CD14-positive monocyte (primary cell): ENCODE measurements around the gene ARHGEF1. TPM values are rescaled to one million over a fixed set of nuclear protein-coding genes. Genes with fewer than 3 reads are reported as not detected.

ENCODE experiments used
- DNase-seq, 3 donors: peaks; one replicate each; pipeline ENCODE4 v3.0.0-alpha.2; 2011 to 2022
- H2AFZ ChIP-seq: 2 replicates; pipeline ENCODE4 v1.6.0; 2012; ENCODE audit warnings: mild to moderate bottlenecking, low read depth, low read length, inconsistent platforms; ENCODE audit not compliant: insufficient read depth, poor library complexity, severe bottlenecking
- H3K27ac ChIP-seq, 2 donors: 1 replicate in 1 of 2; 2 replicates in 1 of 2; pipeline ENCODE4 v1.5.1; 2012 to 2013; ENCODE audit warnings: low read length in 2 of 2, control low read depth in 1 of 2, inconsistent platforms in 1 of 2, low read depth in 1 of 2, mild to moderate bottlenecking in 1 of 2
- H3K27me3 ChIP-seq, 2 donors: one replicate each; pipeline versions ENCODE4 v1.6.0 to v1.6.1; 2011 to 2013; ENCODE audit warnings: low read length in 2 of 2; ENCODE audit not compliant: control insufficient read depth in 2 of 2, insufficient read depth in 2 of 2
- H3K36me3 ChIP-seq, 2 donors: replicated peaks in 1 of 2; 1 replicate in 1 of 2; 2 replicates in 1 of 2; pipeline versions ENCODE4 v1.5.1 to v1.6.1; 2012 to 2013; ENCODE audit warnings: low read length in 2 of 2, control low read depth in 1 of 2, inconsistent platforms in 1 of 2, mild to moderate bottlenecking in 1 of 2; ENCODE audit not compliant: insufficient read depth in 2 of 2, control insufficient read depth in 1 of 2
- H3K4me1 ChIP-seq, 2 donors: 1 replicate in 1 of 2; 2 replicates in 1 of 2; pipeline versions ENCODE4 v1.5.1 to v1.6.1; 2012 to 2013; ENCODE audit warnings: low read length in 2 of 2, control low read depth in 1 of 2, inconsistent platforms in 1 of 2, mild to moderate bottlenecking in 1 of 2, moderate library complexity in 1 of 2; ENCODE audit not compliant: insufficient read depth in 2 of 2, control insufficient read depth in 1 of 2
- H3K4me2 ChIP-seq: replicated peaks from 2 replicates; pipeline ENCODE3; 2012; ENCODE audit warnings: low read length, moderate library complexity, mild to moderate bottlenecking; ENCODE audit not compliant: poor library complexity, severe bottlenecking; ENCODE audit errors: extremely low read depth
- H3K4me3 ChIP-seq, 3 experiments: fragments of 200-600 bp in 1 of 3; sonication (generic) in 1 of 3; replicated peaks in 1 of 3; 1 replicate in 2 of 3; 2 replicates in 1 of 3; pipeline ENCODE4 v1.5.1; 2011 to 2013; ENCODE audit warnings: low read length in 3 of 3, mild to moderate bottlenecking in 3 of 3, control low read depth in 2 of 3, low read depth in 2 of 3, inconsistent platforms in 1 of 3, moderate library complexity in 1 of 3
- H3K79me2 ChIP-seq: 2 replicates; pipeline ENCODE4 v1.6.0; 2012; ENCODE audit warnings: mild to moderate bottlenecking, control low read depth, inconsistent platforms, low read length, moderate library complexity; ENCODE audit not compliant: insufficient read depth
- H3K9ac ChIP-seq: 2 replicates; pipeline ENCODE4 v1.6.0; 2017; ENCODE audit warnings: low read length, mild to moderate bottlenecking; ENCODE audit not compliant: insufficient read depth, poor library complexity, severe bottlenecking
- H3K9me3 ChIP-seq, 2 donors: replicated peaks in 1 of 2; 1 replicate in 1 of 2; 2 replicates in 1 of 2; pipeline versions ENCODE4 v1.5.1 to v1.6.1; 2012 to 2013; ENCODE audit warnings: low read length in 2 of 2, control low read depth in 1 of 2; ENCODE audit not compliant: control insufficient read depth in 1 of 2, insufficient read depth in 1 of 2
- H4K20me1 ChIP-seq: 2 replicates; pipeline ENCODE4 v1.6.0; 2012; ENCODE audit warnings: mild to moderate bottlenecking, low read length, control low read depth, moderate library complexity; ENCODE audit not compliant: insufficient read depth
- H3K27ac Mint-ChIP-seq, 7 donors: one replicate each; pipeline ENCODE4 v1.8.0; 2020; ENCODE audit warnings: mild to moderate bottlenecking in 7 of 7, mixed read lengths in 7 of 7, moderate library complexity in 6 of 7, inconsistent platforms in 2 of 7
- H3K27me3 Mint-ChIP-seq, 3 donors: one replicate each; pipeline ENCODE4 v1.8.0; 2021 to 2022; ENCODE audit warnings: low read depth in 3 of 3, mild to moderate bottlenecking in 3 of 3, mixed read lengths in 3 of 3, moderate library complexity in 3 of 3, inconsistent platforms in 1 of 3
- H3K36me3 Mint-ChIP-seq, 2 donors: one replicate each; pipeline ENCODE4 v1.8.0; 2020; ENCODE audit warnings: mixed read lengths in 2 of 2, inconsistent platforms in 1 of 2, mild to moderate bottlenecking in 1 of 2
- H3K4me1 Mint-ChIP-seq: one replicate; pipeline ENCODE4 v1.8.0; 2020; ENCODE audit warnings: mild to moderate bottlenecking, mixed read lengths
- H3K4me3 Mint-ChIP-seq, 2 donors: one replicate each; pipeline ENCODE4 v1.8.0; 2020; ENCODE audit warnings: mild to moderate bottlenecking in 2 of 2, mixed read lengths in 2 of 2, moderate library complexity in 1 of 2
- H3K9me3 Mint-ChIP-seq, 7 donors: one replicate each; pipeline ENCODE4 v1.8.0; 2020 to 2022; ENCODE audit warnings: mixed read lengths in 7 of 7, mild to moderate bottlenecking in 6 of 7, moderate library complexity in 6 of 7, inconsistent platforms in 2 of 7
- WGBS: methylation state at CpG from one replicate; pipeline ENCODE4 v1.1.5; 2013; ENCODE audit warnings: missing lambda C conversion rate; ENCODE audit not compliant: insufficient coverage; 5-methylcytosine and 5-hydroxymethylcytosine counted together
- intact Hi-C, 2 donors: fragments of 100-400 bp; cut with micrococcal nuclease; formaldehyde crosslinking; loops; one replicate each; pipeline versions ENCODE4 v1.15.0 to v1.15.1; 2023
- polyA plus RNA-seq, 3 donors: library from polyadenylated mRNA; depleted of rRNA in 1 of 3; unstranded in 2 of 3; stranded (reverse) in 1 of 3; fragments of 300-500 nt in 2 of 3; fragments of >200 nt in 1 of 3; fragmentation: Illumina TruSeq in 2 of 3; gene quantifications; 1 replicate in 2 of 3; 2 replicates in 1 of 3; pipeline ENCODE4 v1.2.3, GENCODE V29; 2012 to 2021
- TF ChIP-seq, protein P1 (sequence below): fragments of 200-600 bp; IDR thresholded peaks from one replicate; pipeline ENCODE4 v1.8.0; 2022; ENCODE audit warnings: antibody characterized with exemption, mild to moderate bottlenecking

Gene ARHGEF1
- polyA plus RNA-seq, 3 donors = 82.8 to 622 (median 95.5) TPM

DNA sequence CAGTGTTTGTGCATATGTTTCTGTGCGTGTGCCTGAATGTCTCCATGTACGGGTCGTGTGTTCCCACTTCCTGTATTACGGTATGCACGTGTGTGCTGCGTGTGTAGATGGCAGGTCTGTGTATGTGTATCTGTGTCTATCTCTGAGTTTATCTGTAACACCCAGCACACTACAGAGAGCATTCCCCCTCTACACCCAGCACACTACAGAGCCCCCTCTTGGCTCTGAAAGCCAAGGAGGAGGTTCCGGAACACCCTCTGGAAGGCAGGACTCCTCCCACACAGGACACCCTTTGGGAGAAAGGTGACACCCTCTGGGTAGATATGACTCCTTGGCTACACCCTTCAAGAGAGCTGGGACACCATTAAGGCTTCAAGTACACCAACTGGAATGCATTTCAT, 47.3 kb downstream of the ARHGEF1 start:
- Mint-ChIP-seq H3K27me3 (peaks cover 0 to 57% (median 49%) of the 10 kb centered on the region in 3 donors), H3K36me3 (peaks cover 0 to 8% of the 10 kb centered on the region in 2 donors), H3K4me1 (peaks cover 22% of the 10 kb centered on the region), H3K27ac (no peak overlapping the region), H3K9me3 (peaks cover 0 to 16% (median 2%) of the 10 kb centered on the region in 7 donors), H3K4me3 (peak overlapping the region in 1 of 2 donors; percentile 94)
- Histone ChIP-seq H3K9ac (no peak overlapping the region), H3K4me1 (peaks cover 4 to 15% of the 10 kb centered on the region in 2 donors), H3K79me2 (no peaks in the 10 kb centered on the region), H3K4me2 (no peak overlapping the region), H2AFZ (no peak overlapping the region), H4K20me1 (no peaks in the 10 kb centered on the region), H3K36me3 (no peaks in the 10 kb centered on the region), H3K4me3 (no peak overlapping the region), H3K27me3 (peaks cover 39 to 70% of the 10 kb centered on the region in 2 donors), H3K9me3 (peaks cover 0 to 24% of the 10 kb centered on the region in 2 donors), H3K27ac (no peak overlapping the region)
- intact Hi-C loops = loop anchor here in 1 of 2 donors (5.0 kb wide), 1 partner anchor 48 kb away; the partner anchor contains the start of gene ARHGEF1
- TF ChIP-seq, protein P1, sequence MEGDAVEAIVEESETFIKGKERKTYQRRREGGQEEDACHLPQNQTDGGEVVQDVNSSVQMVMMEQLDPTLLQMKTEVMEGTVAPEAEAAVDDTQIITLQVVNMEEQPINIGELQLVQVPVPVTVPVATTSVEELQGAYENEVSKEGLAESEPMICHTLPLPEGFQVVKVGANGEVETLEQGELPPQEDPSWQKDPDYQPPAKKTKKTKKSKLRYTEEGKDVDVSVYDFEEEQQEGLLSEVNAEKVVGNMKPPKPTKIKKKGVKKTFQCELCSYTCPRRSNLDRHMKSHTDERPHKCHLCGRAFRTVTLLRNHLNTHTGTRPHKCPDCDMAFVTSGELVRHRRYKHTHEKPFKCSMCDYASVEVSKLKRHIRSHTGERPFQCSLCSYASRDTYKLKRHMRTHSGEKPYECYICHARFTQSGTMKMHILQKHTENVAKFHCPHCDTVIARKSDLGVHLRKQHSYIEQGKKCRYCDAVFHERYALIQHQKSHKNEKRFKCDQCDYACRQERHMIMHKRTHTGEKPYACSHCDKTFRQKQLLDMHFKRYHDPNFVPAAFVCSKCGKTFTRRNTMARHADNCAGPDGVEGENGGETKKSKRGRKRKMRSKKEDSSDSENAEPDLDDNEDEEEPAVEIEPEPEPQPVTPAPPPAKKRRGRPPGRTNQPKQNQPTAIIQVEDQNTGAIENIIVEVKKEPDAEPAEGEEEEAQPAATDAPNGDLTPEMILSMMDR = no peak
- DNase-seq = no peak
- WGBS = 43% methylated on average over 1 of the region's 7 CpGs

DNA sequence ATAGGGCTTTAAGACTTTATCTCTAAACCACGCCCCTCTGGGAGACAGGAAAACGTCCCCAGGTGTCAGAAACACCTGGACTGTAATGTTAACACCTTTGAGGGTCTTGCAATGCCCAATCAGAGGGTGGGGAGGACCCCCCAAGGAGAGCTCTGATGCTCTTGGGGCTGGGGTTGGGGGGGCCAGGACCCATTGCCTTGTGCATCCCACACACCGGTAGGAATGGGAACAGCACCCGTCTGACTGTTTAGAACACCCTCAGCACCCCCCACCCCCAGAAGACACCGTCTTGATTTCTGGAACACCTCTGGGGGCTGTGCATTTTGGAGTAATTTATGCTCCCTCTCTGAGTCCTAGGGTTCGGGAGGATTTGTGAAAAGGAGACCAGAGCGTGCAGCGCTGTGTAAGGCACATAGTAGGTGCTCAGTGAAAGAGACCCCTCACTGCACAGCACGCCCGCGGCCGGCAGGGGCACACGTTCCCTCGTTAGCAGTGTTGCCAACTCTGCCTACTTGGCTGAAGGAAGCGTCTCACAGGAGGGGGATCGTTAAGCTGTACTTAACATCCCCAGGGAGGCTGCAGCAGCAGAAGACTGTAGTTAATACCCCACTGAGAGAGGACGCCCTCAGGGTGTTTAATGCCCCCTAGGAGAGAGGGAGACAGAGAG, 48.1 kb downstream of the ARHGEF1 start:
- DNase-seq = no peak
- H2AFZ ChIP-seq = no peak overlapping the region
- H3K27me3 ChIP-seq = peaks cover 38 to 69% of the 10 kb centered on the region in 2 donors

More for the DNA sequence above, 48.1 kb downstream of the ARHGEF1 start:
- Histone ChIP-seq H3K4me2 (no peak overlapping the region), H3K36me3 (no peaks in the 10 kb centered on the region), H3K4me1 (peaks cover 4 to 15% of the 10 kb centered on the region in 2 donors), H3K9ac (no peak overlapping the region), H3K4me3 (no peak overlapping the region), H3K9me3 (peaks cover 0 to 24% of the 10 kb centered on the region in 2 donors), H3K27ac (no peak overlapping the region), H4K20me1 (no peaks in the 10 kb centered on the region), H3K79me2 (no peaks in the 10 kb centered on the region)
- intact Hi-C loops = loop anchor here in 1 of 2 donors (5.0 kb wide), 1 partner anchor 49 kb away; the partner anchor contains the start of gene ARHGEF1
- H3K27ac Mint-ChIP-seq = no peak overlapping the region
- peaks cover 0 to 8% of the 10 kb centered on the region in 2 donors for H3K36me3 Mint-ChIP-seq
- TF ChIP-seq, protein P1 = peak; percentile 46
- H3K9me3 Mint-ChIP-seq = peaks cover 0 to 16% (median 2%) of the 10 kb centered on the region in 7 donors
- H3K27me3 Mint-ChIP-seq = peaks cover under 1 to 63% (median 53%) of the 10 kb centered on the region in 3 donors
- peak overlapping the region in 1 of 2 donors; percentile 94 for H3K4me3 Mint-ChIP-seq
- WGBS = 26% methylated on average over 4 of the region's 17 CpGs
- H3K4me1 Mint-ChIP-seq = peaks cover 22% of the 10 kb centered on the region
